ENCODE data around the gene RFX2.
A peak's percentile ranks its signal among the peaks of the same experiment; 100 is the strongest.
"Not testable (repeated sequence)": the region's sequence is repeated elsewhere in the genome, so short reads cannot be mapped to it uniquely, and the experiment has no call there.

RFX2 gene

GRCh38 chr19:5995606-5996005 is 114.7 kb downstream of the RFX2 start:
- ATAC-seq (replicated peaks) (no peak), DNase-seq (no peak)
- H3K4me1 Mint-ChIP-seq (ENCODE audit: low read depth in 2 of 2): no peaks in the 10 kb centered on the region
- no peaks in the 10 kb centered on the region for H3K9me3 Mint-ChIP-seq
- H3K4me3 Mint-ChIP-seq: no peak overlapping the region
- no peaks in the 10 kb centered on the region for H3K36me3 Mint-ChIP-seq (ENCODE audit: insufficient read depth)
- H3K27ac Mint-ChIP-seq: no peak overlapping the region
- H3K27me3 Mint-ChIP-seq: no peaks in the 10 kb centered on the region

DNA sequence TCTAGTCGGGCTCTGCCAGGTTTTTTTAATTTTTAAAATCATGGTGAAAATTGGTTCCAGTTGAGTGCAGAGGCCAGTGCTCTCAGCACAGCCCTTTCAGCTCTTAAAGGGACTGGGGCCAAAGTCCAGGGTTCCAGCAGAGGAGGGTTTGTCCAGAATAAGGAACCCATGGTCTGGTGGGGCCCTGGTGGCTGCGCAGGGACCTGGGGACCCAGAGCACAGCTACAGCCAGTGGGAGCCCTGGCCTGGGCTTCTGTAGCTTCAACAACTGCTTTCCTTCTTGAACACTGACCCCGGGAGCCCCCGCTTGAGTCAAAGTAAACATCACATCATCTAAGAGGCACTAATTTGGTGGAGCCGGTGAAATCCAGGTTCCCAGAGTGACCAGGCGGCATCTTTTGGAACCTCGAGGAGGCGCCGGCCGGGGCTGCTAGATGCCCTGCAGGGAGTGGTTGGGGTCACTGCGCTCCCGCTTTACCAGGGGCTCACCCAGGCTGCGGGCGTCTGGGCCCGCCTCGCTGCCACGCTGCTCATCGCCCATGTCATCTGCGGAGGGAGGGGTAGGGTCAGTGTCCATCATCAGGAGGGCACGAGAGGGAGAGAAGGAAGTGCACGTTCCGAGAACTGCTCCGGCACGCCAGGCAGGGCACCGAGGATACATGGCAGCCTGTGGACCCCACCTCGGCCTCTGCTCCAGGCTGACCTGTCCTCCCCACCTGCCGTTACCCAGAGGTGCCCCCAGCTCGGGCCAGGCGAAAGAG is 115.7 kb downstream of the RFX2 start:
- Mint-ChIP-seq H3K4me1 (ENCODE audit: low read depth in 2 of 2) (no peaks in the 10 kb centered on the region), H3K9me3 (no peaks in the 10 kb centered on the region), H3K36me3 (ENCODE audit: insufficient read depth) (no peaks in the 10 kb centered on the region), H3K4me3 (no peak overlapping the region), H3K27me3 (peaks cover 3 to 7% of the 10 kb centered on the region in 2 donors), H3K27ac (no peak overlapping the region)
- ATAC-seq (replicated peaks) (no peak), DNase-seq (no peak)

DNA sequence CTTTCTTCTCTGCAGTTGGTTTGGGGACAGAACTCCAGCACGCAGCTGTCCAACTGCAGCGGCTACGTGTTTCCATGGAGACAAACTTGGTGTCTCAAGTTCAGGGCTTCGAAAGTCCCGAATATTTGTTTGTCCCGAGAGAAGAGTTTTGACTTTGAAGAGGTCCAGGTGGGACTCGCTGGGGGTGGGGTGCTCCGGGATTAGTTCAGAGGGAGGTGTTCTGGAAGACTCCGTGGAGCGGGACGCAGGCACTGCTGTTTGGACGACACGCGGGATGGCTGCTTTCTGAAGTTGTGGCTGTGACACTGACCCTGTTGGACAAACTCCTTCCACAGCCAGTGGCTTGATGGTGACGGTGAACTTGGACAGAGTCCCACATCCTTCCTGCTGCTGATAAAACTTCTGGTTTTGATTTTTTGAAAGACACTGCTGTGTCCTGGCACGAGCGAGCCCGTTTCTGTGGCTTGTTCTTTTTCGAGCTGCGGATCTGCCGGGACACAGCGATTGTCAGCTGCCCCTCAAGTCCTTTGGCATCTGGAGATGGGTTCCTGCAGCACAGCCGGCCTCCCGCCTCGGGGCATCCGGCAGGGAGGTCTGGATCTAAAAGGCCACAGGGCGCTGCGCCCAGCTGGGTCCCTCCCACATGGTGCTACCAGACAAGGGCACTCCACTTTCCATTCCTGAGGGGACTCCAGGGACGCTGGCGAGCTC is 116.5 kb downstream of the RFX2 start:
- DNase-seq (no peak), ATAC-seq (replicated peaks) (no peak)
- H3K36me3 Mint-ChIP-seq (ENCODE audit: insufficient read depth): no peaks in the 10 kb centered on the region
- H3K27me3 Mint-ChIP-seq: peaks cover 6 to 12% of the 10 kb centered on the region in 2 donors
- H3K9me3 Mint-ChIP-seq: no peaks in the 10 kb centered on the region
- H3K4me1 Mint-ChIP-seq (ENCODE audit: low read depth in 2 of 2): no peaks in the 10 kb centered on the region
- H3K4me3 Mint-ChIP-seq: no peak overlapping the region
- no peak overlapping the region for H3K27ac Mint-ChIP-seq

DNA sequence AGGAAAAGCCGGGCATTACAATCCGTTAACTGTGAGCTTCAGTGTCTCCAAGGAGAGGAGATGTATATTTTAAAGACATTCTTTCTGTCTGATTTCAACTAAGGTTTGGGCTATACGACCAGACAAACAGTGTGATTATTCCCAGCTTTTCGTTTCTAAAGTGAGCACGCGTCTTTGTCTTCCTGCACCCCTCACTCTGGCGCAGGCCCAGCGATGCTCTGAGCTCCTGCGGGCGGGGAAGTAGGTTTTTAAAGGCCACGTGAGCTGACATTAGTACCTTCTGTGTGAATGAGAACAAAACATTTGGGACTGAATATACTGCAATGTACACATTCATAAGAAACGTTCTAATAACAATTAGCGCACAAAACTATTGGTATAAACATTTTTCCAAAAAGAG is 117.1 kb downstream of the RFX2 start:
- DNase-seq (no peak), ATAC-seq (replicated peaks) (no peak)
- no peak overlapping the region for H3K4me3 Mint-ChIP-seq
- no peak overlapping the region for H3K27ac Mint-ChIP-seq
- no peaks in the 10 kb centered on the region for H3K4me1 Mint-ChIP-seq (ENCODE audit: low read depth in 2 of 2)
- H3K27me3 Mint-ChIP-seq: peaks cover 6 to 12% of the 10 kb centered on the region in 2 donors
- H3K36me3 Mint-ChIP-seq (ENCODE audit: insufficient read depth): no peaks in the 10 kb centered on the region
- H3K9me3 Mint-ChIP-seq: no peaks in the 10 kb centered on the region

DNA sequence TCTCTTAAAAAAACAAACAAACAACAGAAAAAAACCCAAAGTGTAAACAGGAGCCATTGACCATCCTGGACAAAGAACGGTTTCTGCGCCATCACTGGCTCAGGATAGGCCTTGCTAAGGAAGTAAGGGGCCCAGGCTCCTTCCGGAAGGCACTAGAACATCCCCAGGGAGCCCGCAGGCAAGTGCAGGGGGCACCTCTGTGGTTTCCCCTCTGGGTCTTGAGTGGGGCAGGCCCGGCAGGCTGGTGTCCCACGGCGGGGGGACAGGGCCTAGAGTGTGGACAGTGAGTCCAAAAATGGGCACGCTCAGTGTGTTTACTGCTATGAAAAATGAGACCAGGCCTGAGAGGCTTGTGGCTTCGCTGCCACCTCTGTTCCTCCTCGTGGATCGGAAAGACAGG is 117.5 kb downstream of the RFX2 start:
- H3K27ac Mint-ChIP-seq: no peak overlapping the region
- no peak overlapping the region for H3K4me3 Mint-ChIP-seq
- ATAC-seq (replicated peaks): no peak
- H3K36me3 Mint-ChIP-seq (ENCODE audit: insufficient read depth): no peaks in the 10 kb centered on the region
- peaks cover 6 to 12% of the 10 kb centered on the region in 2 donors for H3K27me3 Mint-ChIP-seq
- no peaks in the 10 kb centered on the region for H3K9me3 Mint-ChIP-seq
- no peak for DNase-seq
- H3K4me1 Mint-ChIP-seq (ENCODE audit: low read depth in 2 of 2): no peaks in the 10 kb centered on the region

GRCh38 chr19:5991244-5991838 is 119.0 kb downstream of the RFX2 start:
- Mint-ChIP-seq H3K27me3 (peaks cover 6 to 12% of the 10 kb centered on the region in 2 donors), H3K4me1 (ENCODE audit: low read depth in 2 of 2) (peaks cover 8% of the 10 kb centered on the region in 2 donors), H3K36me3 (ENCODE audit: insufficient read depth) (no peaks in the 10 kb centered on the region), H3K4me3 (no peak overlapping the region), H3K9me3 (no peaks in the 10 kb centered on the region), H3K27ac (no peak overlapping the region)
- ATAC-seq (replicated peaks): no peak
- DNase-seq: no peak

GRCh38 chr19:5990289-5990797 is 120.0 kb downstream of the RFX2 start:
- H3K27ac Mint-ChIP-seq: no peak overlapping the region
- H3K9me3 Mint-ChIP-seq: no peaks in the 10 kb centered on the region
- peaks cover 6 to 12% of the 10 kb centered on the region in 2 donors for H3K27me3 Mint-ChIP-seq
- no peaks in the 10 kb centered on the region for H3K36me3 Mint-ChIP-seq (ENCODE audit: insufficient read depth)
- peaks cover 8% of the 10 kb centered on the region in 2 donors for H3K4me1 Mint-ChIP-seq (ENCODE audit: low read depth in 2 of 2)
- no peak for ATAC-seq (replicated peaks)
- DNase-seq: no peak
- no peak overlapping the region for H3K4me3 Mint-ChIP-seq

- no peak for DNase-seq
- Mint-ChIP-seq H3K27ac (no peak overlapping the region), H3K9me3 (no peaks in the 10 kb centered on the region), H3K4me3 (no peak overlapping the region), H3K27me3 (peaks cover 6 to 12% of the 10 kb centered on the region in 2 donors), H3K4me1 (ENCODE audit: low read depth in 2 of 2) (peaks cover 8% of the 10 kb centered on the region in 2 donors), H3K36me3 (ENCODE audit: insufficient read depth) (no peaks in the 10 kb centered on the region)
- no peak for ATAC-seq (replicated peaks)
These were observed 120.8 kb downstream of the RFX2 start for GRCh38 chr19:5989388-5990074.

GRCh38 chr19:5988517-5989387 is 121.5 kb downstream of the RFX2 start:
- Mint-ChIP-seq H3K27ac (no peak overlapping the region), H3K36me3 (ENCODE audit: insufficient read depth) (no peaks in the 10 kb centered on the region), H3K9me3 (no peaks in the 10 kb centered on the region), H3K4me3 (peak overlapping the region in 1 of 2 donors; percentile 81), H3K27me3 (peaks cover 6 to 12% of the 10 kb centered on the region in 2 donors), H3K4me1 (ENCODE audit: low read depth in 2 of 2) (peaks cover 8 to 11% of the 10 kb centered on the region in 2 donors)
- DNase-seq: no peak
- ATAC-seq (replicated peaks): no peak

- H3K9me3 Mint-ChIP-seq: no peaks in the 10 kb centered on the region
- peak overlapping the region; percentile 76 to 81 for H3K4me3 Mint-ChIP-seq
- H3K36me3 Mint-ChIP-seq (ENCODE audit: insufficient read depth): no peaks in the 10 kb centered on the region
- DNase-seq (peak; percentile 58 to 69 (median 59)), ATAC-seq (replicated peaks) (peak; percentile 70)
- no peak overlapping the region for H3K27ac Mint-ChIP-seq
- peaks cover 8 to 21% of the 10 kb centered on the region in 2 donors for H3K4me1 Mint-ChIP-seq (ENCODE audit: low read depth in 2 of 2)
- peaks cover 6 to 12% of the 10 kb centered on the region in 2 donors for H3K27me3 Mint-ChIP-seq
These were observed 123.1 kb downstream of the RFX2 start for GRCh38 chr19:5987077-5987818.

GRCh38 chr19:5985837-5986236 is 124.5 kb downstream of the RFX2 start:
- not testable (repeated sequence) for ATAC-seq (replicated peaks)

More at GRCh38 chr19:5985837-5986236, 124.5 kb downstream of the RFX2 start:
- Mint-ChIP-seq H3K4me1 (ENCODE audit: low read depth in 2 of 2) (peaks cover 11 to 21% of the 10 kb centered on the region in 2 donors), H3K27me3 (peaks cover 6 to 12% of the 10 kb centered on the region in 2 donors)
- not testable (repeated sequence) for H3K4me3 Mint-ChIP-seq; H3K9me3 Mint-ChIP-seq; DNase-seq; H3K36me3 Mint-ChIP-seq (ENCODE audit: insufficient read depth); H3K27ac Mint-ChIP-seq
